Measurements from ENCODE around the gene PHACTR2.
"Not testable (repeated sequence)": the region's sequence is repeated elsewhere in the genome, so short reads cannot be mapped to it uniquely, and the experiment has no call there.

DNA sequence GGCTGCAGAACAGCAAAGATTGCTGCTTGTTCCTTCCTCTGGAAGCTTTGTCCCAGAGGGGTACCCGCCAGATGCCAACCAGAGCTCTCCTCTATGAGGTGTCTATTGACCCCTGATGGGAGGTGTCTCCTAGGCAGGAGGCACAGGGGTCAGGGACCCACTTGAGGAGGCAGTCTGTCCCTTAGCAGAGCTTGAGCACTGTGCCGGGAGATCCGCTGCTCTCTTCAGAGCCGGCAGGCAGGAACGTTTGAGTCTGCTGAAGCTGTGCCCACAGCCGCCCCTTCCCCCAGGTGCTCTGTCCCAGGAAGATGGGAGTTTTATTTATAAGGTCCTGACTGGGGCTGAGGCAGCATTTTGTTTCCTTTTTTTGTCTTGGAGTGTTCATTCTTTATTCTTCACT is 179.0 kb downstream of the PHACTR2 start:
- TF ChIP-seq, protein P1, sequence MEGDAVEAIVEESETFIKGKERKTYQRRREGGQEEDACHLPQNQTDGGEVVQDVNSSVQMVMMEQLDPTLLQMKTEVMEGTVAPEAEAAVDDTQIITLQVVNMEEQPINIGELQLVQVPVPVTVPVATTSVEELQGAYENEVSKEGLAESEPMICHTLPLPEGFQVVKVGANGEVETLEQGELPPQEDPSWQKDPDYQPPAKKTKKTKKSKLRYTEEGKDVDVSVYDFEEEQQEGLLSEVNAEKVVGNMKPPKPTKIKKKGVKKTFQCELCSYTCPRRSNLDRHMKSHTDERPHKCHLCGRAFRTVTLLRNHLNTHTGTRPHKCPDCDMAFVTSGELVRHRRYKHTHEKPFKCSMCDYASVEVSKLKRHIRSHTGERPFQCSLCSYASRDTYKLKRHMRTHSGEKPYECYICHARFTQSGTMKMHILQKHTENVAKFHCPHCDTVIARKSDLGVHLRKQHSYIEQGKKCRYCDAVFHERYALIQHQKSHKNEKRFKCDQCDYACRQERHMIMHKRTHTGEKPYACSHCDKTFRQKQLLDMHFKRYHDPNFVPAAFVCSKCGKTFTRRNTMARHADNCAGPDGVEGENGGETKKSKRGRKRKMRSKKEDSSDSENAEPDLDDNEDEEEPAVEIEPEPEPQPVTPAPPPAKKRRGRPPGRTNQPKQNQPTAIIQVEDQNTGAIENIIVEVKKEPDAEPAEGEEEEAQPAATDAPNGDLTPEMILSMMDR (IDR thresholded peaks at IDR 0.05; ENCODE audit: insufficient read depth, low read depth, low read length), result not testable (repeated sequence)
- TF ChIP-seq EZH2 (IDR thresholded peaks at IDR 0.05; ENCODE audit: insufficient read depth, low read length), result not testable (repeated sequence)

Measured in astrocyte (in vitro differentiated cells and primary cell).